ENCODE results near the gene TRAF4.

The TRAF4 gene

GRCh38 chr17:28737770-28738679 is 5.8 kb upstream of the TRAF4 start:
- peaks cover 23% of the 10 kb centered on the region for H3K4me1 ChIP-seq (ENCODE audit: low read length)
- H3K36me3 ChIP-seq (replicated peaks; ENCODE audit: insufficient read depth, low read length): no peaks in the 10 kb centered on the region
- peaks cover 1% of the 10 kb centered on the region; the same call in 1 of the 2 replicates for H3F3A ChIP-seq (ENCODE audit: insufficient read depth, low read length)
- H4K20me1 ChIP-seq (ENCODE audit: insufficient read depth, low read length): no peaks in the 10 kb centered on the region
- no peaks in the 10 kb centered on the region for H3K79me2 ChIP-seq (ENCODE audit: low read length)
- no peaks in the 10 kb centered on the region for H3K9me3 ChIP-seq (replicated peaks; ENCODE audit: insufficient read depth, low read length)
- no peak overlapping the region for H3K9ac ChIP-seq (ENCODE audit: low read length)
- no peak overlapping the region for H3K4me2 ChIP-seq (ENCODE audit: low read depth, low read length)
- TF ChIP-seq CTCF (IDR thresholded peaks at IDR 0.05; ENCODE audit: low read length) (no peak), EZH2 (optimal IDR thresholded peaks at IDR 0.05; ENCODE audit: low read depth, low read length) (no peak), EZH2phosphoT487 (IDR thresholded peaks at IDR 0.05; ENCODE audit: low read length) (no peak)
- H3K27ac ChIP-seq (ENCODE audit: low read length): no peak overlapping the region
- no peaks in the 10 kb centered on the region for H3K27me3 ChIP-seq (replicated peaks; ENCODE audit: insufficient read depth, low read length)
- no peaks in the 10 kb centered on the region for H3K9me2 ChIP-seq (replicated peaks; ENCODE audit: insufficient read depth, low read length)
- H3K4me3 ChIP-seq (ENCODE audit: low read length): no peak overlapping the region
- H2AFZ ChIP-seq (ENCODE audit: low read length): no peak overlapping the region
- no peak for DNase-seq

DNA sequence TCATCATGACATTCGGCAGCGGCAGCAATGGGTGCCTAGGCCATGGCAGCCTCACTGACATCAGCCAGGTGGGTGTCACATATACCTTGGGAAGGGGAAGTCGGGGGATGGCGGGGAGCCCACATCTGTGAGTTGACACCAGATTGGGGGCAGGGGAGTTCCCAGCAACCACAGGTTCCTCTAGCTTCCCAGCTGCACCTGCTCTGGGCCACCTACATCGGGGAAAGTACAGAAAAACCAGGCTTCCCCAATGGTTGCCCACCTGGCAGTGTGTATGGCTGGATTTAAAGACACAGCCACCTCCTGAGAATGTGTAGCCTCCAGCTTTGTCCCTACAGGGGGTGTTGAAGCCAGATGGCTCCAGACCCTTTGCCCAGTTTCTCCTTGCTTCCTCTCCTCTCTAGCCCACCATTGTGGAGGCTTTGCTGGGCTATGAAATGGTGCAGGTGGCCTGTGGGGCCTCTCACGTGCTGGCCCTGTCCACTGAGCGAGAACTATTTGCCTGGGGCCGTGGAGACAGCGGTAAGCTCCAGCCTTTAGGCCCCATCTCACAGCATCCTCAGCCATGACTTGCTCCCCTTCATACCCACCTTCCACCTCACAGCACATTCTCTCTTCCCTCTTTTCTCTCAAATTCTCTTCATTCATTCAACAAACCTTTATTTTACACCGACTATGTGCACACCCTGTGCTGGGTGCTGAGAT is 5.0 kb upstream of the TRAF4 start:
- no peaks in the 10 kb centered on the region for H3K79me2 ChIP-seq (ENCODE audit: low read length)
- no peaks in the 10 kb centered on the region for H4K20me1 ChIP-seq (ENCODE audit: insufficient read depth, low read length)
- no peak overlapping the region for H3K9ac ChIP-seq (ENCODE audit: low read length)
- H3K36me3 ChIP-seq (replicated peaks; ENCODE audit: insufficient read depth, low read length): no peaks in the 10 kb centered on the region
- H3K4me1 ChIP-seq (ENCODE audit: low read length): peaks cover 23% of the 10 kb centered on the region
- H2AFZ ChIP-seq (ENCODE audit: low read length): no peak overlapping the region
- peak; percentile 40 for DNase-seq
- H3K27me3 ChIP-seq (replicated peaks; ENCODE audit: insufficient read depth, low read length): no peaks in the 10 kb centered on the region
- no peaks in the 10 kb centered on the region for H3K9me2 ChIP-seq (replicated peaks; ENCODE audit: insufficient read depth, low read length)
- H3F3A ChIP-seq (ENCODE audit: insufficient read depth, low read length): peaks cover 8% of the 10 kb centered on the region
- no peak for TF ChIP-seq CTCF (IDR thresholded peaks at IDR 0.05; ENCODE audit: low read length)
- no peak for TF ChIP-seq EZH2phosphoT487 (IDR thresholded peaks at IDR 0.05; ENCODE audit: low read length)
- no peak for TF ChIP-seq EZH2 (optimal IDR thresholded peaks at IDR 0.05; ENCODE audit: low read depth, low read length)
- H3K27ac ChIP-seq (ENCODE audit: low read length): no peak overlapping the region
- no peak overlapping the region for H3K4me3 ChIP-seq (ENCODE audit: low read length)
- H3K9me3 ChIP-seq (replicated peaks; ENCODE audit: insufficient read depth, low read length): no peaks in the 10 kb centered on the region
- H3K4me2 ChIP-seq (ENCODE audit: low read depth, low read length): no peak overlapping the region

DNA sequence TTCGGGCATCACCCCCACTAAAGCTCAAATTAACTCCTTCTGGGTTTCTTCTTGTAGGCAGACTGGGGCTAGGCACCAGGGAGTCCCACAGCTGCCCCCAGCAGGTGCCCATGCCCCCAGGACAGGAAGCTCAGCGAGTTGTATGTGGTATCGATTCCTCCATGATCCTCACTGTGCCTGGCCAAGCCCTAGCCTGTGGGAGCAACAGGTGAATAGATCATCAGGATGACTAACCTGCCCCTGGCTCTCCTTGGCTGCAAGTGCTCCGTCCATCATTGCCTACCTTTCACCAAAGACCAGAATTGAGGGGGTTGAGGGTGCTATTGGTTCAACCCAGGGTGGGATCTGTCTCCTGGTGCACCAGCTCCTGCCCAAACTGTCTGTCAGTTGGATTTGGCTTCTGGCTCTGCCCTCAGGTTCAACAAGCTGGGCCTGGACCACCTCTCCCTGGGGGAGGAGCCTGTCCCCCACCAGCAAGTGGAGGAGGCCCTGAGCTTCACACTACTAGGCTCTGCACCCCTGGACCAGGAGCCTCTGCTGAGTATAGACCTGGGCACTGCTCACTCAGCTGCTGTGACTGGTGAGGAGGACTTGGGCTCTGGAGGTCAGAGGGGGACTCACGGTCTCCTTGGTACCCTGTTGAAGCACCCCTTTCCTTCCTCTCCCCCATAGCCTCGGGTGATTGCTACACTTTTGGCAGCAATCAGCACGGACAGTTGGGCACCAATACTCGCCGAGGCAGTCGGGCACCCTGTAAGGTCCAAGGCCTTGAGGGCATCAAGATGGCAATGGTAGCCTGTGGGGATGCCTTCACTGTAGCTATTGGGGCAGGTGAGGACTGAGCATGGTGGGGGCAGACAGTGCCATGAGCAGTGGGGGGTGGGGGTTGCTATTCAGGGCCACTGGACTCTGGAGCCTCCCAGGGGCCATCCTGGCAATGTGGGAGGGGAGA is 3.1 kb upstream of the TRAF4 start:
- no peak for DNase-seq
- no peaks in the 10 kb centered on the region for H3K9me3 ChIP-seq (replicated peaks; ENCODE audit: insufficient read depth, low read length)
- no peak overlapping the region for H2AFZ ChIP-seq (ENCODE audit: low read length)
- no peak overlapping the region for H3K4me3 ChIP-seq (ENCODE audit: low read length)
- peaks cover 26% of the 10 kb centered on the region for H3K4me1 ChIP-seq (ENCODE audit: low read length)
- no peaks in the 10 kb centered on the region for H4K20me1 ChIP-seq (ENCODE audit: insufficient read depth, low read length)
- H3K4me2 ChIP-seq (ENCODE audit: low read depth, low read length): no peak overlapping the region
- no peaks in the 10 kb centered on the region for H3K27me3 ChIP-seq (replicated peaks; ENCODE audit: insufficient read depth, low read length)
- H3K9ac ChIP-seq (ENCODE audit: low read length): no peak overlapping the region
- H3K79me2 ChIP-seq (ENCODE audit: low read length): peaks cover 16% of the 10 kb centered on the region
- H3K27ac ChIP-seq (ENCODE audit: low read length): no peak overlapping the region
- peaks cover 11% of the 10 kb centered on the region for H3F3A ChIP-seq (ENCODE audit: insufficient read depth, low read length)
- no peaks in the 10 kb centered on the region for H3K9me2 ChIP-seq (replicated peaks; ENCODE audit: insufficient read depth, low read length)
- H3K36me3 ChIP-seq (replicated peaks; ENCODE audit: insufficient read depth, low read length): no peaks in the 10 kb centered on the region
- TF ChIP-seq CTCF (IDR thresholded peaks at IDR 0.05; ENCODE audit: low read length) (no peak), EZH2phosphoT487 (IDR thresholded peaks at IDR 0.05; ENCODE audit: low read length) (no peak), EZH2 (optimal IDR thresholded peaks at IDR 0.05; ENCODE audit: low read depth, low read length) (no peak)
